GM12878 (cell line): Measurements from ENCODE around the gene C9orf50. TPM values are rescaled to one million over a fixed set of nuclear protein-coding genes. Genes with fewer than 3 reads are reported as not detected.

ENCODE experiments used
- ATAC-seq: fragments of 200-7000 bp; cut with Tn5 transposase; 3 replicates; pipeline ENCODE4 v1.9.1; 2020; ENCODE audit warnings: mild to moderate bottlenecking, moderate library complexity
- BruUV-seq: library from RNA; stranded (reverse); fragments of 400-500 nt; replicated peaks from 2 replicates; lab custom pipeline; 2021; lab: Mats Ljungman, UMichigan
- CTCF ChIA-PET: fragments of 300-600 bp; sonication (Branson Sonifier 250); formaldehyde crosslinking; extraction: SDS; loops from one replicate; lab custom pipeline; 2021; ENCODE audit warnings: inconsistent platforms; lab: Yijun Ruan, JAX
- POLR2A ChIA-PET: fragments of 350-600 bp; formaldehyde crosslinking; extraction: SDS; loops from one replicate; lab custom pipeline; 2021; ENCODE audit warnings: inconsistent platforms; lab: Charles Lee
- RAD21 ChIA-PET: fragments of 300-600 bp; sonication (Branson Sonifier 250); formaldehyde crosslinking; loops from one replicate; lab custom pipeline; 2023; ENCODE audit warnings: antibody characterized with exemption; ENCODE audit not compliant: unreplicated experiment; lab: Charles Lee
- SMC1A ChIA-PET: fragments of 300-600 bp; sonication (Branson Sonifier 250); formaldehyde crosslinking; loops from one replicate; lab custom pipeline; 2023; ENCODE audit not compliant: unreplicated experiment, uncharacterized antibody; lab: Charles Lee
- DNase-seq: peaks from one replicate; pipeline ENCODE4 v3.0.0-alpha.2; 2011; ENCODE audit warnings: low read depth, low spot score
- FAIRE-seq: peaks from 3 replicates; lab custom pipeline; 2011; peaks lifted over from hg19 to GRCh38; lab: Jason Lieb, UNC
- H2AFZ ChIP-seq: 2 replicates; pipeline ENCODE4 v1.6.0; 2011; ENCODE audit warnings: low read depth, low read length, control low read depth; ENCODE audit not compliant: control insufficient read depth
- H3K27ac ChIP-seq: 2 replicates; pipeline ENCODE4 v1.5.1; 2011; ENCODE audit warnings: control low read depth; ENCODE audit not compliant: control insufficient read depth, insufficient read depth
- H3K27me3 ChIP-seq, 2 experiments: replicated peaks in 1 of 2; 2 replicates each; pipeline versions ENCODE4 v1.6.0 to v1.6.1; 2011; ENCODE audit warnings: low read length in 1 of 2; ENCODE audit not compliant: control insufficient read depth in 2 of 2, insufficient read depth in 2 of 2
- H3K36me3 ChIP-seq, 2 experiments: 2 replicates each; pipeline ENCODE4 v1.5.1; 2011; ENCODE audit warnings: low read length in 1 of 2; ENCODE audit not compliant: control insufficient read depth in 2 of 2, insufficient read depth in 2 of 2
- H3K4me1 ChIP-seq: 2 replicates; pipeline ENCODE4 v1.6.1; 2011; ENCODE audit warnings: mild to moderate bottlenecking, low read length, moderate library complexity, mixed read lengths; ENCODE audit not compliant: control insufficient read depth, insufficient read depth
- H3K4me2 ChIP-seq: 2 replicates; pipeline ENCODE4 v1.6.0; 2011; ENCODE audit warnings: control low read depth; ENCODE audit not compliant: control insufficient read depth, insufficient read depth
- H3K4me3 ChIP-seq: fragments of 200-600 bp; sonication (generic); 2 replicates; pipeline ENCODE4 v1.5.1; 2016
- H3K79me2 ChIP-seq: 2 replicates; pipeline ENCODE4 v1.6.0; 2011; ENCODE audit warnings: low read length; ENCODE audit not compliant: control insufficient read depth, insufficient read depth
- H3K9ac ChIP-seq: 2 replicates; pipeline ENCODE4 v1.8.0; 2011; ENCODE audit warnings: low read length, control low read depth, mixed read lengths; ENCODE audit not compliant: control insufficient read depth, insufficient read depth
- H3K9me3 ChIP-seq: replicated peaks from 3 replicates; pipeline ENCODE4 v1.5.1; 2011; ENCODE audit warnings: mild to moderate bottlenecking, low read length; ENCODE audit not compliant: control insufficient read depth, insufficient read depth
- H4K20me1 ChIP-seq: 2 replicates; pipeline ENCODE4 v1.6.0; 2011; ENCODE audit not compliant: control insufficient read depth, insufficient read depth
- WGBS: methylation state at CpG from one replicate; pipeline ENCODE4 v1.1.6; 2016; ENCODE audit warnings: low lambda C conversion rate; ENCODE audit not compliant: insufficient replicate concordance, insufficient coverage; ENCODE audit errors: missing lambda C conversion rate; 5-methylcytosine and 5-hydroxymethylcytosine counted together
- in situ Hi-C: fragments of 300-500 bp; cut with MboI; formaldehyde crosslinking; loops from 9 replicates; pipeline ENCODE4 v1.14.3; 2018; ENCODE audit warnings: mixed read lengths
- intact Hi-C: fragments of 100-400 bp; cut with micrococcal nuclease; formaldehyde crosslinking; loops from one replicate; pipeline ENCODE4 v1.14.2; 2022; ENCODE audit not compliant: unreplicated experiment
- polyA plus RNA-seq, 11 experiments: library from polyadenylated mRNA; depleted of rRNA in 4 of 11; unstranded in 6 of 11; stranded (reverse) in 5 of 11; fragments of >200 nt; fragmentation: Nextera tagmentation in 4 of 11; fragmentation: Illumina TruSeq in 1 of 11; extraction: Ambion mirVana in 4 of 11; extraction: Trizol in 1 of 11; gene quantifications; 1 replicate in 1 of 11; 2 replicates in 10 of 11; pipeline versions ENCODE4 v1.2.1 to v1.2.3, GENCODE V29; 2011 to 2016; ENCODE audit warnings: inconsistent platforms in 2 of 11, missing spikeins in 2 of 11, low read depth in 1 of 11
- total RNA-seq, 4 experiments: library from RNA; depleted of rRNA in 3 of 4; stranded (reverse); fragments of >200 nt in 3 of 4; fragmentation: Illumina TruSeq in 1 of 4; extraction: Trizol in 1 of 4; gene quantifications; 2 replicates each; pipeline versions ENCODE4 v1.2.1 to v1.2.3, GENCODE V29; 2013 to 2021
- TF ChIP-seq, protein P1 (sequence below): fragments of 150-350 bp; IDR thresholded peaks from 2 replicates; pipeline ENCODE4 v1.6.1; 2016; ENCODE audit warnings: low read depth, low read length
- TF ChIP-seq, protein P2 (sequence below): fragments of 450-650 bp; IDR thresholded peaks from 2 replicates; pipeline ENCODE4 v1.6.1; 2016; ENCODE audit warnings: mild to moderate bottlenecking

C9orf50 gene
- total and polyA plus RNA-seq, 10 of the 15 experiments (the other 5 are each of a cell fraction or from before 2014, with no cell fraction given), result not detected

DNA sequence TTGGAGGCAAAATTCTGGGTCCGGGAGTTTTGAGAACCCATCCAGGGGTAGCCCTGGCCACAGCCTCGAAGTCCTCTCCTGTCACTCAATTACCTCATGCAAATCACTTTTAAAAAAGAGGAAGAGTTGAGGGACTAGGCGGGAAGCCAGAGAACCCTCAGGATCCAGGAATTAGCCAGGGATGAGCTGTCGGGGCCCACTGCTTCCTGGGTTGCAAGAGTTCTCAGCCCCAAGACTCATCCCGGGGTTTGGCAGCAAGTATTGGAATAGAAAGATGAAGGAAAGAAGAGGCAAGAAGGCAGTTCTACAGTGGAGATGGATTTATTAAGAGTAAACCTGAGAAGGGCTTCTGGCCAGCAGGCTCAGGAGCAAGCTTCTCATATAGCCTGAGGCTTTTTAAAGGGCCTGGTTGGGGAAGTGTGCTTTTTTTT is 25.6 kb downstream of the C9orf50 start:
- TF ChIP-seq, protein P1, sequence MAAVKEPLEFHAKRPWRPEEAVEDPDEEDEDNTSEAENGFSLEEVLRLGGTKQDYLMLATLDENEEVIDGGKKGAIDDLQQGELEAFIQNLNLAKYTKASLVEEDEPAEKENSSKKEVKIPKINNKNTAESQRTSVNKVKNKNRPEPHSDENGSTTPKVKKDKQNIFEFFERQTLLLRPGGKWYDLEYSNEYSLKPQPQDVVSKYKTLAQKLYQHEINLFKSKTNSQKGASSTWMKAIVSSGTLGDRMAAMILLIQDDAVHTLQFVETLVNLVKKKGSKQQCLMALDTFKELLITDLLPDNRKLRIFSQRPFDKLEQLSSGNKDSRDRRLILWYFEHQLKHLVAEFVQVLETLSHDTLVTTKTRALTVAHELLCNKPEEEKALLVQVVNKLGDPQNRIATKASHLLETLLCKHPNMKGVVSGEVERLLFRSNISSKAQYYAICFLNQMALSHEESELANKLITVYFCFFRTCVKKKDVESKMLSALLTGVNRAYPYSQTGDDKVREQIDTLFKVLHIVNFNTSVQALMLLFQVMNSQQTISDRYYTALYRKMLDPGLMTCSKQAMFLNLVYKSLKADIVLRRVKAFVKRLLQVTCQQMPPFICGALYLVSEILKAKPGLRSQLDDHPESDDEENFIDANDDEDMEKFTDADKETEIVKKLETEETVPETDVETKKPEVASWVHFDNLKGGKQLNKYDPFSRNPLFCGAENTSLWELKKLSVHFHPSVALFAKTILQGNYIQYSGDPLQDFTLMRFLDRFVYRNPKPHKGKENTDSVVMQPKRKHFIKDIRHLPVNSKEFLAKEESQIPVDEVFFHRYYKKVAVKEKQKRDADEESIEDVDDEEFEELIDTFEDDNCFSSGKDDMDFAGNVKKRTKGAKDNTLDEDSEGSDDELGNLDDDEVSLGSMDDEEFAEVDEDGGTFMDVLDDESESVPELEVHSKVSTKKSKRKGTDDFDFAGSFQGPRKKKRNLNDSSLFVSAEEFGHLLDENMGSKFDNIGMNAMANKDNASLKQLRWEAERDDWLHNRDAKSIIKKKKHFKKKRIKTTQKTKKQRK, result no peak
- TF ChIP-seq, protein P2, sequence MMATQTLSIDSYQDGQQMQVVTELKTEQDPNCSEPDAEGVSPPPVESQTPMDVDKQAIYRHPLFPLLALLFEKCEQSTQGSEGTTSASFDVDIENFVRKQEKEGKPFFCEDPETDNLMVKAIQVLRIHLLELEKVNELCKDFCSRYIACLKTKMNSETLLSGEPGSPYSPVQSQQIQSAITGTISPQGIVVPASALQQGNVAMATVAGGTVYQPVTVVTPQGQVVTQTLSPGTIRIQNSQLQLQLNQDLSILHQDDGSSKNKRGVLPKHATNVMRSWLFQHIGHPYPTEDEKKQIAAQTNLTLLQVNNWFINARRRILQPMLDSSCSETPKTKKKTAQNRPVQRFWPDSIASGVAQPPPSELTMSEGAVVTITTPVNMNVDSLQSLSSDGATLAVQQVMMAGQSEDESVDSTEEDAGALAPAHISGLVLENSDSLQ, result peak; percentile 50

More for the DNA sequence above, 25.6 kb downstream of the C9orf50 start:
- Histone ChIP-seq H3K4me1 (peaks cover 20% of the 10 kb centered on the region), H3K9me3 (no peaks in the 10 kb centered on the region), H3K9ac (no peak overlapping the region), H3K36me3 (no peaks in the 10 kb centered on the region), H3K4me2 (peak overlapping the region; percentile 33; the same call in 1 of the 2 replicates), H2AFZ (no peak overlapping the region), H3K79me2 (no peaks in the 10 kb centered on the region), H3K27ac (no peak overlapping the region), H4K20me1 (no peaks in the 10 kb centered on the region), H3K27me3 (no peaks in the 10 kb centered on the region), H3K4me3 (no peak overlapping the region)
- ChIA-PET RAD21 (interaction anchor here (0.7 to 3.4 kb wide), 9 partner anchors 11 to 456 kb away, joined by 3 to 61 read pairs (median 4); partner anchors contain the start of genes IER5L and NTMT1), SMC1A (interaction anchor here (1.3 to 4.1 kb wide), 3 partner anchors 11 to 25 kb away, joined by 3 to 75 read pairs (median 5); no protein-coding TSS in a partner anchor), POLR2A (interaction anchor here (0.6 to 4.2 kb wide), 3 partner anchors 13 to 486 kb away, joined by 3 to 70 read pairs (median 12); no protein-coding TSS in a partner anchor), CTCF (interaction anchor here (0.7 to 3.4 kb wide), 12 partner anchors 8 to 456 kb away, joined by 3 to 18 read pairs (median 8); no protein-coding TSS in a partner anchor)
- BruUV-seq, result no TSS peak
- WGBS, result 28% methylated on average over 5 of the region's 5 CpGs
- DNase-seq, result no peak
- FAIRE-seq, result no peak
- ATAC-seq, result no peak
- in situ Hi-C loops (no loop called here), intact Hi-C loops (no loop called here)
